NB4 (cell line): Measurements from ENCODE around the gene THSD4.

ENCODE experiments used
- DNase-seq: peaks from one replicate; pipeline ENCODE4 v3.0.0; 2010; ENCODE audit warnings: low read depth
- H3K4me3 ChIP-seq: one replicate; pipeline ENCODE4 v1.5.1; 2011; ENCODE audit warnings: mild to moderate bottlenecking, low read depth, low read length, moderate library complexity
- MYC ChIP-seq: IDR thresholded peaks from 2 replicates; pipeline ENCODE4 v1.6.1; 2011; ENCODE audit warnings: low read depth, low read length
- POLR2A ChIP-seq: IDR thresholded peaks from 2 replicates; pipeline ENCODE4 v1.6.1; 2011; ENCODE audit warnings: mild to moderate bottlenecking; ENCODE audit not compliant: insufficient read length; ENCODE audit errors: extremely low read depth
- TF ChIP-seq, protein P1 (sequence below): IDR thresholded peaks from one replicate; pipeline ENCODE4 v1.5.1; 2012; ENCODE audit warnings: low read depth, low read length
- TF ChIP-seq, protein P2 (sequence below): IDR thresholded peaks from 2 replicates; pipeline ENCODE4 v1.6.1; 2011; ENCODE audit warnings: low read depth, low read length

The THSD4 gene

GRCh38 chr15:71791975-71792374 lies 676.7 kb downstream of the THSD4 start:
- H3K4me3 ChIP-seq: no peak overlapping the region
- TF ChIP-seq MYC (no peak), POLR2A (no peak)
- TF ChIP-seq, protein P1, sequence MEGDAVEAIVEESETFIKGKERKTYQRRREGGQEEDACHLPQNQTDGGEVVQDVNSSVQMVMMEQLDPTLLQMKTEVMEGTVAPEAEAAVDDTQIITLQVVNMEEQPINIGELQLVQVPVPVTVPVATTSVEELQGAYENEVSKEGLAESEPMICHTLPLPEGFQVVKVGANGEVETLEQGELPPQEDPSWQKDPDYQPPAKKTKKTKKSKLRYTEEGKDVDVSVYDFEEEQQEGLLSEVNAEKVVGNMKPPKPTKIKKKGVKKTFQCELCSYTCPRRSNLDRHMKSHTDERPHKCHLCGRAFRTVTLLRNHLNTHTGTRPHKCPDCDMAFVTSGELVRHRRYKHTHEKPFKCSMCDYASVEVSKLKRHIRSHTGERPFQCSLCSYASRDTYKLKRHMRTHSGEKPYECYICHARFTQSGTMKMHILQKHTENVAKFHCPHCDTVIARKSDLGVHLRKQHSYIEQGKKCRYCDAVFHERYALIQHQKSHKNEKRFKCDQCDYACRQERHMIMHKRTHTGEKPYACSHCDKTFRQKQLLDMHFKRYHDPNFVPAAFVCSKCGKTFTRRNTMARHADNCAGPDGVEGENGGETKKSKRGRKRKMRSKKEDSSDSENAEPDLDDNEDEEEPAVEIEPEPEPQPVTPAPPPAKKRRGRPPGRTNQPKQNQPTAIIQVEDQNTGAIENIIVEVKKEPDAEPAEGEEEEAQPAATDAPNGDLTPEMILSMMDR: no peak
- TF ChIP-seq, protein P2, sequence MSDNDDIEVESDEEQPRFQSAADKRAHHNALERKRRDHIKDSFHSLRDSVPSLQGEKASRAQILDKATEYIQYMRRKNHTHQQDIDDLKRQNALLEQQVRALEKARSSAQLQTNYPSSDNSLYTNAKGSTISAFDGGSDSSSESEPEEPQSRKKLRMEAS: no peak
- no peak for DNase-seq

DNA sequence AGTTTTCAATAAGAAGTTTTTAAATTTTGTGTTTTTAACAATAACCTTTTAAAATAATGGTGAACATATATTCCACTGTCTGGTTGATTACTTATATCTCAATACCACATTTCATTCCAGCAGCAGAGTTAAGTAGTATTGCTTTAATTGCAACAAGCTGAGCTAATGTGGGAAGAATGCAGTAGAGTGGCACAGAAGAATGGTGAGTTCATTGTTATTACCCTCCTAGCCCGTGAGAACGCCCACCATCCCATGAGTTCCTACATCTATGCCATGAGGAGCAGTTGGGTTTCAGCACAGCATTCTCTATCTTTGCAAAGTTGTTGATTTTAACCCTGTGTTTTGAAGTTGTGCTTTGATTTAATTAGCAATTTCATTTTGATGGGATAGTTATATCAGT lies 677.2 kb downstream of the THSD4 start:
- no peak overlapping the region for H3K4me3 ChIP-seq
- no peak for TF ChIP-seq MYC
- TF ChIP-seq, protein P2: no peak
- TF ChIP-seq, protein P1: no peak
- TF ChIP-seq POLR2A: no peak
- no peak for DNase-seq

DNA sequence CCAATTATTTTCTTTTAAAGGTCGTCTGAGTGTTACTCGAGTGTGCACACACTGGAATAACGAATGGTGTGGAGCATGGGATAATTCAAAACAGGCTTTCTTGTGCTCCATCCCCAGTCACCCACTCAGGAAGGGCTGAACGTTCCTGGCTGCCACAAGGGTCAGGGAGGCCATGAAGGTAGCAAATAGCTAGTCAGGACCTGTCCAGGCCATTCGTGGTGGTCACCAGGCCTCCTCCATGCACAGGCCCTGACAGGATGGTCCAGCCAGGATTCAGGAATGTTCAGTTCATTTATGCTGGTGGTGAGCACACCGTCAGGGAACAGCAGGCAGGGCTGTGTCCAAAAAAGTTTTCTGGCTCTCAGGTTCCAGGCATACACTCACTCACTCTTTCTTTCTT lies 683.4 kb downstream of the THSD4 start:
- no peak for DNase-seq
- TF ChIP-seq POLR2A (no peak), MYC (no peak)
- no peak overlapping the region for H3K4me3 ChIP-seq

DNA sequence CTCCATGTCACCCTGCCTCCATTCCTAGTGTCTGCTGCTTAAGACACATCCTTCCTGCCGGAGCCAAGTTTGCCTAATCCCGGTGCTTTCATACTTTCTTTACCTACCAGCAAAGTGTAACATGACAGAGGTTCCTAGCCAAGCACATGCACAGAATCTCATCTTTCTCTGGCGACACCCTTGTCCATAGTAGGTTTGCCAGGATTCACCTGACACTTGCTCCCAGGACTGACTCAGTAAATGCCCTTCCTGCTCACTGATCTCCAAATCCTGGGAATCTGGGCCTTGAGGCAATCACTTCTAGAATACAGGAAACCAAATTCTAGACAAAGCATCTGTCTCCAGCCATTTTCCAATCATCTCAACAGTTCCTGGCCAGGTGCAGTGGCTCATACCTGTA lies 684.9 kb downstream of the THSD4 start:
- TF ChIP-seq, protein P2: no peak
- TF ChIP-seq, protein P1: no peak
- no peak for TF ChIP-seq POLR2A
- no peak for TF ChIP-seq MYC
- DNase-seq: no peak

DNA sequence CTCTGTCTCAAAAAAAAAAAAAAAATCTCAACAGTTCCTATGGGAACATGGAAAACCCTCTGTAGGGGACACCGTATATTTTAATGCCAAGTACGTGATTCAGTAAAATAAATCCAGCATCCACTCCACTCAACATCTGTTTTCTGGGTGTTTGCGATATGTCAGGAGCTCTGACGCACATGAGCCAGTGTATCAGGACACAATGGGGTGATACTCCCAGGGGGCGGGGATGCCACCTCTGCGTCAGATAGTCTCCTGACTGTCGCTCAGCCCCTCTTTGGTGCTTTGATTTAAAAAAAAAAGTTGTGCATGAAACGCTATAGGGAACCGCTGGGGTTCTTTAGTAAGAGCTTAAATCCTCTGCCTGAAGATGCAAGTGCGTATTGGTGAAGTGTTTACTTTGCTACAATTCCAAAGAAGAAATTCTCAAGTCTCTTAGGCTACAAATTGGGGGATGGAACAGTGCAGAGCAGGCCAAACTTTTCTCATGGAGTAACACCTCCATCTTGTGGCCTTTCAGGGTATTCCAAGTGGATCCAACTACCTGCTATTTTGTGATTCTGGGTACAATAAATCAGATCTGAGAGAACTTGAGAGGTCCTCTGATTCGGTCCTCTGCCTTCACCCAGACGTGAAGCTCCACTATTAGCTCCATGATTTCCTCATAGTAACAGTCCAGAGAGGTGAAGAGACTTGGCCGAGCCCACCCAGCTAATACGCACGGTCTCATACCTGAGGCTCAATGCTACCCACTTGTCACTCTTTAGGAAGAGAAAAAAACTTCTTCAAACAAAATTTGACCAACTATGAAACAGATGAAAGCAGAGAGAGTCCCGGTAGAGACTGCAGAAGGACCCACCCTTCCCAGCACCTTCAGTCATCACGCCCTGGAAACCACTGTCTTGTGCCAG lies 685.8 kb downstream of the THSD4 start:
- H3K4me3 ChIP-seq: no peak overlapping the region
- TF ChIP-seq, protein P1: peak; percentile 60
- TF ChIP-seq, protein P2: no peak
- no peak for TF ChIP-seq MYC
- DNase-seq: peak; percentile 57

More for the DNA sequence above, 684.9 kb downstream of the THSD4 start:
- no peak overlapping the region for H3K4me3 ChIP-seq

DNA sequence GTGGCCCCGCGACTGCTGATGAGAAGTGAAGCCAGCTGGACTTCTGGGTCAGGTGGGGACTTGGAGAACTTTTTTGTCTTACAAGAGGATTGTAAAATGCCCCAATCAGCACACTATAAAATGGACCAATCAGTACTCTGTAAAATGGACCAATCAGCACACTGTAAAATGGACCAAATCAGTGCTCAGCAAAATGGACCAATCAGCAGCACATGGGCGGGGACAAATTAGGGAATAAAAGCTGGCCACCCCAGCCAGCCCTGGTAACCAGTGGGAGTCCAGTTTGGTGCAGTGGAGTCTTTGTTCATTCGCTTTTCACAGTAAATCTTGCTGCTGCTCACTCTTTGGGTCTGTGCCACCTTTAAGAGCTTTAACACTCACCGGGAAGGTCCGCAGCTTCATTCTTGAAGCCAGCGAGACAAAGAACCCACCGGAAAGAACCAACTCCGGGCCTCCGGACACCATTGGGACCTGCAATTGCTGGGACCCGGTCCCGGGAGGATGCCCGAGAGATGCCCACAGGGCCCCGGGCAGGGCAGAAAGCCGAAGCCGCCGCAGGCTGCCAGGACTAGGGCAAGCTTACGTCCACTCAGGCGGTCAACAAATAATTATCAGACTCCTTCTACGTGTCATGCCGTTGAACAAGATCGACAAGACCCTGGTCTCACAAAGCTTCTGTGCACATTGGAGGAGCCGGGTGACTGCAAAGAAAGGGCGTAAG lies 686.8 kb downstream of the THSD4 start:
- no peak for DNase-seq
- H3K4me3 ChIP-seq: no peak overlapping the region
- TF ChIP-seq POLR2A (no peak), MYC (no peak)
- TF ChIP-seq, protein P2: no peak
- TF ChIP-seq, protein P1: no peak
